HG03432 (cell line): ENCODE measurements around the gene MAN1B1.

Source experiments
- ATAC-seq: cut with Tn5 transposase; IDR thresholded peaks from one replicate; pipeline ENCODE4 v1.9.1; 2021; ENCODE audit warnings: mild to moderate bottlenecking, moderate library complexity; ENCODE audit not compliant: unreplicated experiment

MAN1B1 gene

GRCh38 chr9:137068539-137069507 lies 18.0 kb upstream of the MAN1B1 start:
- no peak for ATAC-seq

DNA sequence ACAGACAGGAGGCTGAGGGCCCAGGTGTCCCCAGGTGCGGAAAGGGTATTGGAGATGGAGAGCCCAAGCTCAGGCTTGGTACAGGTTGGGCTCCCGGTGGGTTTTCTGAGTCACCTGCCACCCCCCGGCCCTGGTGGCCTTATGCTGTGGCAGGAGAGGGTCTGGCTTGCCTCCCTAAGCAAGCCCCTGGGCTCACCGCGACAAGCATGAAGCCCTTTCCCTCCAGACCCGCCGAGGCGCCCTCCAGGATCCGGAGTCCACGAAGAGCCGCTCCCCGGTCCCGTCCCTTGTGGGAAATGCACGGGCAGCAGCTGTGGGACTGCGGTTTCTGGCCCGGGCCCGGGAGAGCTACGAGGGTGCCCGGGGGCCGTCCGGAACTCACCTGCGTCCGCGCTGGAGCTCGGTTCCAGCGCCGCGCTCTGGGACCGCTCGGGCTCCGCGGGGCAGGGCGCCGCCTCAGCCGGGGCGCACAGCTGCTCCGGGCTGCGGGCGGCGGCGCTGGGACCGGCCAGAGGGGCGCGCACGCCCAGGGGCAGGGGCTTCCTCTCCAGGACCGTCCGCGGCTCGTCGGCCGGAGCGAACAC lies 17.2 kb upstream of the MAN1B1 start:
- ATAC-seq: peak; percentile 24

DNA sequence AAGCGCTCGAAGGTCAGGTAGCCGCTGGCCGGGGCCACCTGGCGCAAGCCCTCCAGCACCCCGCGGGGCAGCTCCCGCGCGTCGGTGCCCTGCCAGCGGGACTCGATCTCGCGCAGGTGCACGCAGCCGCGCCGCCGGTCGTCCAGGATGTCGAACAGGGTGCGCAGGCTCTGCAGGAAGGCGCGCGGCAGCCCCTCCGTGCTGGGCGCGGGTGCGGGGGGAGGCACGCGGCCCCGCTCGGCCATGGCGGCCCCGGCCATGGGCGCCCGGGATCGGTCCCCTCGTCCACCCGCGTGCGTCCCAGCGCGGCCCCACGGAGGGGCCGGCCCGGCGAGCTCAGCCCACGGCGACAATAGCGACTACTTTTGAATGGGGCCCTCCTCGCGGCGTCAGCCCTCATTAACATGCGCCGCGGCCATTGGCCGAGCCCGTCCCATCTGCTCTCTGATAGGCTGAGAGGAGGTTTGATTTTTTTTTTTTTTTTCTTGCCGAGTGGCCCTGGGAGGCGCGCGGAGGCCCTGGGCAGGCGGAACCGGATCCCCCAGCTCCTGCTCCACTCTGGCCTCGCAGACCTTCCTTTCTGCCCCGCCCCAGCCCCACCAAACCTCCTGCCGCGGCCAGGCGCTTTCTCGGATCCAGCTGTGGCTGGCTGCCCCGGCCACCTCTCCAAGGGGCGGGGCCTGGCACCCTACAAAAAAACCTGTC lies 16.4 kb upstream of the MAN1B1 start, which contains the start of gene SAPCD2:
SAPCD2 (minus strand) TSS at position 357 of the 705 bp plus-strand sequence; CDS start at position 260, 97 bp downstream.
- peak; percentile 63 for ATAC-seq

GRCh38 chr9:137070906-137071275 lies 15.9 kb upstream of the MAN1B1 start:
- ATAC-seq: no peak

DNA sequence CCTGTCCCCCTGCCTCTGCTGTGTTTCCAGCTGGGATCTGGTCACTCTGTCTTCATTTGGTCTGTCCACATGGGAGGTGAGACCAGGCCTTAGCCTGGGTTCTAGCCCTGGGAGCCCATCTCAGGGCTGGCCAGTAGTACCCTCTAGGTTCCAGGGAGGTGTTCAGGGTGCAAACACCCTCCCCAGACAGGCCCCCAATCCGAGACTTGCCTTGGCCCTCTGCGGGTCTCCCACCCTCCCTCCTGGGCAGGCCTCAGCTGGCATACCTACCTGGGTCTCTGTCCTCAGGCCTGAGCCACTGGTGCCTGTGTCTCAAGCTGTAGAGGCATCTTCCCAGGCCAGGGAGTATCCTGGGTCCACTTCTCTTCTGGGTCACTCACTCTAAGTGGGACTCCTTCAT lies 15.5 kb upstream of the MAN1B1 start:
- ATAC-seq: no peak

DNA sequence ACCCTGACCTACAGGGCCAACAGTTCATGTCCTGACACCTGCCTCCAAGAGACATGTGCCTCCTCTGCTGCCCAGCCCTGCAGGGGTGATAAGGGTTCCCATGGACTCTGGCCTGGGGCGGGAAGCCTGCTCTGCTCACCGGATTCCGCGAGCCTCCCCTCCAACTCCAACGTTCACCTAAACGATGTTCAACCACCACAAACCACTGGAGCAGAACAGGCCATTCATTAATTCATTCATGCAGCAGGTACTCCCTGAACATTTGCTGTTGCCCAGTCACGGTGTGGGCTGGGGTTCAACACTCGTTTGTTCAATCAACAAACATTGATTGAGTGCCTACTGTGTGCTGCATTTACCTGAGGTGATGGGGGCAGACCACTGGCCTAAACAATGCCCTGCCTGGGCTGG lies 12.8 kb upstream of the MAN1B1 start:
- no peak for ATAC-seq

DNA sequence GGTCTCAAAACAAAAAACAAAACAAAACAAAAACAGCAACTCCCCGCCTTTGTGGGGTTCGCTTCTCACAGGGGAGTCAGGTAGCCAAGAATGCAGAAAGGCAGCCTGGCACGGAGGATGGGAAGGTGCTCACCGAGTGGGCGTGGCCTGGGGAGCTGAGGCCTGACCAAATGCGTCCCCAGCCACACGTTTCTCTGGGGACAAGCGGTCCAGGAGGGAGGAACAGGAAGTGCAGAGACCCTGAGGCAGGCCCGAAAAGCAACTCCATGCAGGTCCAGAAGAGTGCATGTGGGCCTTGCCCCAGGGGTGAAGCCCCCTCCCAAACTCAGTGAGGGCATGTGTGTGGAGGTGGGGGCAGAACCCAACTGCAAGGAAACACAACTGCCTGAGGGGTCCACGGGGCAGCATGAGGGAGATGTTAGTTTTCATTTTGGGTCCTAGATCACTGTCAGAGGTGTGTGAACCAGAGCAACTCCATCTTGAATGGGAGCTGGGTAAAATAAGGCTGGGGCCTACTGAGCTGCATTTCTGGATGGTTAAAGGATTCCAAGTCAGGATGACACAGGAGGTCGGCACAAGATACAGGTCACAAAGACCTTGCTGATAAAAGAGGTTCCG lies 12.0 kb upstream of the MAN1B1 start:
- no peak for ATAC-seq

DNA sequence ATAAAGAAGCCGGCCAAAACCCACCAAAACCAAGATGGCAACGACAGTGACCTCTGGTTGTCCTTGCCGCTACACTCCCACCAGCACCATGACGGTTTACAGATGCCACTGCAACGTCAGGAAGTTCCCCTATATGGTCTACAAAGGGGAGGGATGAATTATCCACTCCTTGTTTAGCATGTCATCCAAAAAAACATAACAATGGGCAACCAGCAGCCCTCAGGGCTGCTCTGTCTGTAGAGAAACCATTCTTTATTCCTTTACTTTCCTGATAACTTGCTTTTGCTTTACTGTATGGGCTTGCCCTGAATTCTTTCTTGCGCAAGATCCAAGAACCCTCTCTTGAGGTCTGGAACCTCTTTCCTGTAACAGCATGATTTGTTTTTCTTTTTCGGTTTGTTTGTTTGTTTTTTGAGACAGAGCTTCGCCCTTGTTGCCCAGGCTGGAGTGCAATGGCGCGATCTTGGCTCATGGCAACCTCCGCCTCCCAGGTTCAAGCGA lies 11.5 kb upstream of the MAN1B1 start:
- no peak for ATAC-seq

DNA sequence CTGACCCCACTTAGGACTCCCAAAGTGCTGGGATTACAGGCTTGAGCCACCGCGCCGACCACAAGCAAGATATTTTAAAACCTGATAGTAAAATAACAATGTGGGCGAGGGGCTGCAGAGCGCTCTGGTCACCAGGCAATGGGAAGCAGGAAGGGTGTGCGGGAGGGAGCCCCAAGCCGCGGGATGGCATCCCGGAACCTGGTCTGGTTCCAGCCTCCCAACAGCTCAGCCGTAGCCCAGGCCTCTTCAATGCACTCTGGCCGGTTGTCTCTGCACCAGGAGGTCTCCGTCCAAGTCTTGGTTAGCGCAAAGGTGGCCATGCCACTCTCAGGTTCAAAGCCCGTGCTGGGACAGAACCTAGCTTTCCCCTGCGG lies 10.2 kb upstream of the MAN1B1 start:
- ATAC-seq: no peak

DNA sequence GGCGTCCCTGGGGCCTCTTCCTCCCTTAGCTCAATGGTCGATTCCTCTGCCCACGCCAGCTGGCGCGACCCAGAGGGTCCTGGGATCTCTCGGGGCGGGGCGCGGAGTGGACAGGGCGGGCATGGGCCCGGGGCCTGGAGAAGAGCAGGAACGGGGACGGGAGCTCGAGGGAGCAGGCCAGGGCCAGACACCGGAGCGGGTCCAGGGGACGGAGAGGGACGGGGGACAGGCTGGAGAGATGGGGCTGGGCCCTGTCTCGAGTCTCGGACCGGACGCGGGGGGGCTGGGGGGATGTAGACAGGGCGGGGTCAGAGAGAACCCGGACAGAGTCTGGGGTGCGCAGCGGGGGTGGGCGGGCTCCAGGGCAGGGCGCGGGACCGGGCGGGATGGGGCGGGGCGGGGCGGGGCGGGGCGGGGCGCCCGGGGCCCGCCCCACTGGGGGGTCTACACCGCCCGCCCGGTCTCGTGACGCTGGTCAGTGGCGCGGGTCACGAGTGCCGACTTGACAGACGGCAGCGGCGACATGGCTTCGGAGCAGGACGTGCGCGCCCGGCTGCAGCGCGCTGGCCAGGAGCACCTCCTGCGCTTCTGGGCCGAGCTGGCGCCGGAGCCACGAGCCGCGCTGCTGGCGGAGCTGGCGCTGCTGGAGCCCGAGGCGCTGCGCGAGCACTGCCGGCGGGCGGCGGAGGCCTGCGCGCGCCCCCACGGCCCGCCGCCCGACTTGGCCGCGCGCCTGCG lies 9.6 kb upstream of the MAN1B1 start, which contains the start of gene UAP1L1:
UAP1L1 (plus strand) TSS at position 508 of the 738 bp plus-strand sequence; CDS start at position 524, 16 bp downstream.
- ATAC-seq: peak; percentile 47

DNA sequence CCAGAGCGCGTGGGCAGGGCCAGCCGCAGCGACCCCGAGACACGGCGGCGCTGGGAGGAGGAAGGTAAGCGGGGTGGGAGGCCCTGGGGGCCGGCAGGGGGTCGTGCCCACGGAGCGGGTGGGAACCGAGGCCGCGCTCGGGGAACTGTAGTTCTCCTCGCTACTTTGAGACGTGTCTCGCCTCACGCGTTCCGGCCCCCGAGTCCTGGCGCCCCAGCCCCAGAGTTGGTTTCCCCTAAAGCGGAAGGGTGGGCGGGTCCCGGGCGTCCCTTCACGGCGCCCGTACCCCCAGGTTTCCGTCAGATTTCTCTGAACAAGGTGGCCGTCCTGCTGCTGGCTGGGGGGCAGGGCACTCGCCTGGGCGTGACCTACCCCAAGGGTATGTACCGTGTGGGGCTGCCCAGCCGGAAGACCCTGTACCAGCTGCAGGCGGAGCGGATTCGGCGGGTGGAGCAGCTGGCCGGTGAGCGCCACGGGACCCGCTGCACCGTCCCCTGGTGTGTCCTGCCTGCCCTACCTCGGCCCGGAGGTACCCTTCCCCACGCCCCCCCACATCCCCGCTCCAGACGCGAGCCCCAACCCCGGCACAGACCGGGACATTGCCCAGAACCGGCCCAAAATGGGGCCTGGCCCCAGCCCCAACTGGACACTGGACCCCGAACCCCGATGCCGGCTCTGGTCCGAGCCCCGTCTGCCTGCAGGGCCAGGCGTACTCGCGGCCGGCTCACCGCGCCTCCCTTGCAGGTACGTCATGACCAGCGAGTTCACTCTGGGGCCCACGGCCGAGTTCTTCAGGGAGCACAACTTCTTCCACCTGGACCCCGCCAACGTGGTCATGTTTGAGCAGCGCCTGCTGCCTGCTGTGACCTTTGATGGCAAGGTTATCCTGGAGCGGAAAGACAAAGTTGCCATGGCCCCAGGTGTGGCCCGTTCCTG lies 8.8 kb upstream of the MAN1B1 start:
- ATAC-seq: peak; percentile 24

DNA sequence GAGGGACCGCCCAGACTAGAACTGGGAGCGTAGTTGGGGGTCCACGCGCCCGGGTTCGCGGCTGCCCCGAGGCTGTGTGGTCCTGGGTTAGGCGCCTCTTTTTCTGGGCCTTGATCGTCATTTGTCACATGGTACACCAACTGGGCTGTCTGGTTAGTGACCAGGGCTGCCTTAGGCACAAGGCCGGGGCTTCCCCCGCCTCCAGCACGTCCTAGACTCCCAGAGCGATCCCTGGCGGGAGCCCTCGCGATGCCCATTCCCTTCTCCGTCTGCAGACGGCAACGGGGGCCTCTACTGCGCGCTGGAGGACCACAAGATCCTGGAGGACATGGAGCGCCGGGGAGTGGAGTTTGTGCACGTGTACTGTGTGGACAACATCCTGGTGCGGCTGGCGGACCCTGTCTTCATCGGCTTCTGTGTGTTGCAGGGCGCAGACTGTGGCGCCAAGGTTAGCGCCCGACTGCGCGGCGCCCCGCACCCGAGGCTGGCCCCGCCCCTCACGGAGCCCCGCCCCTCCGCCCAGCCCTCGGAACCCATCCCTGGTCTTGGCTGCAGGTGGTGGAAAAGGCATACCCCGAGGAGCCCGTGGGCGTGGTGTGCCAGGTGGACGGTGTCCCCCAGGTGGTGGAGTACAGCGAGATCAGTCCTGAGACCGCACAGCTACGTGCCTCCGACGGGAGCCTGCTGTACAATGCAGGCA lies 7.9 kb upstream of the MAN1B1 start:
- no peak for ATAC-seq

GRCh38 chr9:137079401-137079787 lies 7.4 kb upstream of the MAN1B1 start:
- ATAC-seq: no peak

GRCh38 chr9:137080260-137081122 lies 6.3 kb upstream of the MAN1B1 start:
- ATAC-seq: no peak

DNA sequence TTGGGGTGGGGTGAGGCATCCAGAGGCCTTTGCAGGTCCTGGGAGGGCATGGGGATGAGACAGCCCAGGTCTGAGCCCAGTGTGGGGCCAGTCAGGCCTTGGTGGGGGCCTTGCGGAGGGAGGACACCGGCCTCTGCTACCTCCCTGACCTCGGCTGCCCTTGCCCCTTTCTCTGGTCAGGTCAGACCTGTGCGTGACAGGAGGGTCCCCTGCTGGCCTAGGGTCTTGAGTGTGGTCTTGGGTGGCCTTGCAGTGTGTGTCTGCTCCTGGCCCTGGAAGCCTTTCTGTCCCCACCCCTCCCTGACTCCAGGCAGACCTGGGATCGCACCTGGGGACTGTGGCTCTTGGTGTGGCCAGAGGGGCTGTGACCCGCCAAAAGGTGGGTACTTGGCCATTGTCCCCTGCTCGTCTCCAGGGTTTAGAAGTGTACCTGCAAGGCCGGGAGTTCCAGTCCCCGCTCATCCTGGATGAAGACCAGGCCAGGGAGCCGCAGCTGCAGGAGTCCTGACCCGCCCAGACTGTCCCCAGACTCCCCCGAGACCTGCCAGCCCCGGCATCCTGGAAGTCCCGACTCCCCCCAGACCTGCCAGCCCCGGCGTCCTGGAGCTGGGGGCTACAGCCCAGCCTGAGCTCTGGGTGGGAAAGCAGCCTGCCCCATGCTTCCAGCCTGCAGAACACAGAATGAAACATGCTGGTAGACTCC lies 4.4 kb upstream of the MAN1B1 start:
- no peak for ATAC-seq

DNA sequence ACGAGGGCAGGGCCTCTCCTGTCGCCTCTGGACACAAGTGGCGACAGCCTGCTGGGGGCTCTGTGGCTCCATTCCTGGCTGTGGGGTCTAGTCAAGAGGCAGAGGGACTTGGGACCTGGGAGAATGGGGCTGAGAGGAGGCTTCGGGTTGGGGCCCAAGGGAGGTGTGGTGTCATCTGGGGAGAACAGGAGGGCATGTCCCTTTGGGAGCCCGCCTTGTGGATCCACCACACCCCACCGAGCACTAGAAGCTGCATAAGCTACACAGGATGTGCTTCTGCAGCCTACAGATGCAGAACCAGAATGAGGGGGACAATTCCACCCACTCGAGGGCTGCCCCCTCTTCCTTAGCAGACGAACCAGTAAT lies 3.9 kb upstream of the MAN1B1 start:
- ATAC-seq: no peak

DNA sequence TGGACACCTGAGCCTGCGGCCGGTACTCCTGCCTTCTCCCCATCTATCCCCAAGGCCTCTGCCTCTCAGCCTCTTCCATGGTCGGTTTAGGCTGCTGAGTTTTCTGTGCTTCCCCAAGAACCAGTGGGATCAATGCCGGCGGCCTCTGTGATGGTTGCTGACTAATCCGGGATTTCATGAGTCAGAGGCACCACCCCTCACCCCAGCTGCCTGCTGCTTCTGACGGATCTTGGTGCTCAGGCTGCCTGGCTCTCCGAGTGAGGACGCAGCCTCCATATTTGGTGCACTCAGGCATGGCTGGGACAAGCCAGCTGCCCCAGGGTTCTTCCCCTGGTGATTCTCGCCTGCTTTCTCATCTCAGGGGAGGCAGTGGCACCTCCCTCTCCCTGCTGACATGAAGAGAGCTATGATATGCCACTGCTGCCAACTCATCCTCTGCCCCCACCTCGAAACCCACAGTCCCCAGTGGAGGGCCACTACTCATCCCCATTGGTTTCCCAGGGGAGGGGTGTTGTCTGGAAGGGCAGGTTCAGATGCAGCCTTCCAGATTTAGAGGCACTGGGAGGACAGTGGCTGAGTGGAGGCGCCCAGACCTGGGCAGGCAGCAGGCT lies 3.3 kb upstream of the MAN1B1 start:
- ATAC-seq: no peak
